IPS-NIHi7 (cell line): ENCODE data around the gene MBP.
"Not testable (repeated sequence)": the region's sequence is repeated elsewhere in the genome, so short reads cannot be mapped to it uniquely, and the experiment has no call there.

Experiments
- DNase-seq: peaks from one replicate; pipeline ENCODE4 v3.0.0; 2012; ENCODE audit warnings: mixed read lengths; ENCODE audit errors: extremely low spot score

The MBP gene

GRCh38 chr18:76972846-76973519 lies 159.6 kb downstream of the MBP start:
- no peak for DNase-seq

- no peak for DNase-seq
Observed at GRCh38 chr18:76972241-76972640, 160.3 kb downstream of the MBP start.

GRCh38 chr18:76970770-76971559 lies 161.6 kb downstream of the MBP start:
- no peak for DNase-seq

- DNase-seq: peak; percentile 87
Observed at GRCh38 chr18:76967721-76968472, 164.7 kb downstream of the MBP start.

- DNase-seq: not testable (repeated sequence)
Observed at GRCh38 chr18:76967299-76967698, 165.3 kb downstream of the MBP start.

- not testable (repeated sequence) for DNase-seq
Observed at GRCh38 chr18:76965555-76966151, 166.9 kb downstream of the MBP start.

GRCh38 chr18:76963936-76964335 lies 168.6 kb downstream of the MBP start:
- no peak for DNase-seq

- DNase-seq: no peak
Observed at GRCh38 chr18:76962851-76963250, 169.7 kb downstream of the MBP start.

GRCh38 chr18:76960528-76961035 lies 172.0 kb downstream of the MBP start:
- DNase-seq: peak; percentile 11

- DNase-seq: no peak
Observed at GRCh38 chr18:76959605-76960004, 173.0 kb downstream of the MBP start.

GRCh38 chr18:76958692-76959341 lies 173.8 kb downstream of the MBP start:
- DNase-seq: no peak

GRCh38 chr18:76957384-76958355 lies 174.9 kb downstream of the MBP start:
- no peak for DNase-seq

- DNase-seq: no peak
Observed at GRCh38 chr18:76956648-76957047, 175.9 kb downstream of the MBP start.

GRCh38 chr18:76955524-76956170 lies 176.9 kb downstream of the MBP start:
- no peak for DNase-seq

- DNase-seq: no peak
Observed at GRCh38 chr18:76953583-76954233, 178.9 kb downstream of the MBP start.

- no peak for DNase-seq
Observed at GRCh38 chr18:76953156-76953555, 179.4 kb downstream of the MBP start.

- no peak for DNase-seq
Observed at GRCh38 chr18:76952747-76953146, 179.8 kb downstream of the MBP start.

GRCh38 chr18:76951456-76952247 lies 180.9 kb downstream of the MBP start:
- no peak for DNase-seq
